IPS-18c (cell line): ENCODE measurements around the gene MAP3K4.
"Not testable (repeated sequence)": the region's sequence is repeated elsewhere in the genome, so short reads cannot be mapped to it uniquely, and the experiment has no call there.

Source experiments
- H3K4me3 ChIP-seq: 2 replicates; pipeline ENCODE4 v1.7.0; 2013; ENCODE audit warnings: low read depth, mild to moderate bottlenecking, low read length, moderate library complexity; ENCODE audit not compliant: insufficient read depth
- H3K9me3 ChIP-seq: one replicate; pipeline ENCODE4 v1.6.1; 2013; ENCODE audit warnings: mild to moderate bottlenecking, low read length, moderate library complexity; ENCODE audit not compliant: control insufficient read depth, insufficient read depth

Gene MAP3K4

GRCh38 chr6:160966493-160967229, 24.9 kb upstream of the MAP3K4 start:
- H3K9me3 ChIP-seq, result no peaks in the 10 kb centered on the region
- no peak overlapping the region for H3K4me3 ChIP-seq

DNA sequence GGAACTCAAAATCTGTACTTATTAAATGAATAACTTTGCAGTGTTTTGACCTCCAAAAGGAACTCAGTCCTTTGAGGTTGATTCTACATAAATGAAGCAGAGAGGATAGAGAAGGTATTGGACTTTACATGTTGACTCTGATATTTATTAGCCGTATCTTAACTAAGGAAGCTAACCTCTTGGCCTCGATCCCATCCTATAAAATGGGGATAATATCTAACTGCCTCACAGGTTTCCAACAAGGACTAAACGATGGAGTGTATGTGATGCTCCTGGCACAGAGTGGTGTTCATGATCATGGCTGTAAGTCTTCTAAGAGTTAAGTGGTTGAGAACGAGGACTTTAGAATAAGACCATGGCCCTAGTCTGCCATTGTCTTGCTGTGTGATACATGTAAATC, 24.2 kb upstream of the MAP3K4 start:
- Histone ChIP-seq H3K4me3 (no peak overlapping the region), H3K9me3 (no peaks in the 10 kb centered on the region)

- Histone ChIP-seq H3K9me3 (no peaks in the 10 kb centered on the region), H3K4me3 (no peak overlapping the region)
Observed at GRCh38 chr6:160967833-160968232, 23.7 kb upstream of the MAP3K4 start.

GRCh38 chr6:160971171-160971570, 20.4 kb upstream of the MAP3K4 start:
- Histone ChIP-seq H3K9me3 (no peaks in the 10 kb centered on the region), H3K4me3 (no peak overlapping the region)

DNA sequence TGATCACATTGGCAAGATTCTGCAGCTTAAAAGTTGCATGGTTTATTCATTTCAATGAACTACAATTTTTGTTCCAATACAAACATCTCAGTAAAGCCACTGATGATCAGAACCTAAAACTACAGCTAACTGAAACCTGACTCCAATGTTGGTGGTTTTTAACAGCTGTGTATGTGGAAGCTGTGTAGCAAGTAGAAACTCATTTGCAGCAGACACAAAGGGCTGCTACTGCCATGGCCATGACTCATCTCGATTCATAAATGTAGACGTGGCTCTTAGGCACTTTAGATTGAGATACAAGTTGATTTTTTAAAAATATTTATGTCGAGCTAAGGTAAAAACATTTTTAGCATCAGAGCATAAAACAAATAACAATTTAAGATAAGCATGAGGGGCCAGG, 19.5 kb upstream of the MAP3K4 start:
- no peak overlapping the region for H3K4me3 ChIP-seq

GRCh38 chr6:160972594-160972993, 19.0 kb upstream of the MAP3K4 start:
- H3K4me3 ChIP-seq, H3K9me3 ChIP-seq: not testable (repeated sequence)

More for the DNA sequence above, 19.5 kb upstream of the MAP3K4 start:
- H3K9me3 ChIP-seq, result no peaks in the 10 kb centered on the region

DNA sequence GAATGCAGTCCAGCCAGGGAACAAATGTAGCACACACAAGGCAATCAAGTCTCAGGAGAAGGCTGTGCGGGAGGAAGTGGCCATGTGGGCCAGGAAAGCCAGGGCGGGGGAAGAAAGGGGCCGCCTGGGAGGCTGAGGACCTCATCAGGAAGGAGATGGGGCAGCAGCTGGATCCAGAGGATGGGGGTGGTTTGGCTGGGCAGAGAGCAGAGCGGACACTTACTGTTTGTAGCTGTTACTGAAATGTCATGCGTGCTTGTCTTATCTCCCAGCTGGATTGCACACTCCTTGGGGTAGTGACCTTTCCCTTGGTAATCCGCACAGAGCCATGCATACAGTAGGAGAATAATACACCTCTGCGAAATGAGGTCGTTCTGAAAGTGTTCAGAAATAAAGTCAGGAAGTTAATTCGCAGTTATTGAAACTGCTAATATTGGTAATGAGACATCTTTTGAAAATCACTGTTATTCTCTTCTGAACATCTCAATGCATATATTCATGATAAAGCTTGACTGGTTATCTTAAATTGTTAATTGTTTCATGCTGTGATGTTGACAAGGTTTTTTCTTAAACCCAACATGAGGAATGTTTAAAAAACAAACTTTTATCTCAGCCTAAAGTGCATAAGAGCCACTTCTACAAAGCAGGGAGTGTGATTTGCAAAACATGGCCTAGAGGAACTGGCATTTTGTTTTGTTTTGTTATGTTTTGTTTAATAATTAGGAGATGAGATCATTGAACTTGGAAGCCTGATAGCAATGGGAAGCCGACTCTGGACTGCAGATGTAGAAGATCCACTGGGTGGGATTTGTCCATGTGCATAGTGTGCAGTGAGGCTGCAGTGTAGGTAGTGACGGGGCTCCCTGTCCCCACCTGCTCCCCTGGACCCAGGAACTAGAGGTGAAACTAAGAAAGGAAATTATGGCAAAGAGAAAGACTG, 18.0 kb upstream of the MAP3K4 start:
- Histone ChIP-seq H3K4me3 (no peak overlapping the region), H3K9me3 (no peaks in the 10 kb centered on the region)

DNA sequence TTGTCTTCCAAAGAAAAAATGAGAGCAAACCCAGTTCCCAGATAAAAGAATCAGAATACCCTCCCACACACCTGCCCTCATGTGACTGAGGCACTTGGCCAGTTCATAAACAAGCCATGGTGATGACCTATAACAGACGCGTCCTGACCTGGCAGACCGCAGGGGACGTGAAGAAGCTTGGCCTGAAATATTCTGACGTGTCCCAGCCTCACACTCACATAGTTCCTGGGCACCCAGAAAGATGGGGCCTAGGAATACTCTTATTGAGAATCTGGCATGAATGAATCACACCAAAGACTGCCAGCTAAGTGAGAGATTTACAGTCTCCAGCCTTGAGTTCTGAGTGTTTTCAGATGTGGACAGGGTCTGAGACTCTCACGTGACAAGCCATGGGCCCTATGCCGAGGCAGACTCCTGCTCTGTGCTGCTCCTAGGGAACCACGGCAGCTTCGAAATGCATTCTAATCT, 17.2 kb upstream of the MAP3K4 start:
- H3K9me3 ChIP-seq, result no peaks in the 10 kb centered on the region

DNA sequence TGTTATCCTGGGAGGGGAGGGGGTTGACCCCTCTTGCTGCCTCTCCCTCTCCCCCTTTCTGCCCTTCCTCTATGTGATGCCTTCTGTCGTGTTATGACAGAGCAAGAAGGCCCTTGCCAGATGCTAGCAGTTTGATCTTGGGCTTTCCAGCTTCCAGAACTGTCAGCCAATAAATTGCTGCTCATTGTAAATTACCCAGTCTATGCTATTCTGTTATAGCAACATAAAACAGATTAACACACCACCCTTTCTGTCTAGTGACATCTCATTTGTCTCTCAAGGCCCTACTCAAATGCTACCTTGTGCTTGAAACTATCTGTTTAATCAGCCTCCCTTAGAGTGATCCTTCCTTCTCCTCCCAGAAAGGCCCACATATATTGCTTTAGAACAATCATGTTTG, 16.4 kb upstream of the MAP3K4 start:
- Histone ChIP-seq H3K9me3 (no peaks in the 10 kb centered on the region), H3K4me3 (no peak overlapping the region)

More for the DNA sequence above, 17.2 kb upstream of the MAP3K4 start:
- no peak overlapping the region for H3K4me3 ChIP-seq

GRCh38 chr6:160975961-160976360, 15.6 kb upstream of the MAP3K4 start:
- H3K9me3 ChIP-seq, H3K4me3 ChIP-seq: not testable (repeated sequence)

- H3K4me3 ChIP-seq, result no peak overlapping the region
- H3K9me3 ChIP-seq, result peaks cover 6% of the 10 kb centered on the region
Observed at GRCh38 chr6:160978141-160978901, 13.2 kb upstream of the MAP3K4 start.

- peaks cover 8% of the 10 kb centered on the region for H3K9me3 ChIP-seq
- no peak overlapping the region for H3K4me3 ChIP-seq
Observed at GRCh38 chr6:160979061-160979708, 12.4 kb upstream of the MAP3K4 start.

DNA sequence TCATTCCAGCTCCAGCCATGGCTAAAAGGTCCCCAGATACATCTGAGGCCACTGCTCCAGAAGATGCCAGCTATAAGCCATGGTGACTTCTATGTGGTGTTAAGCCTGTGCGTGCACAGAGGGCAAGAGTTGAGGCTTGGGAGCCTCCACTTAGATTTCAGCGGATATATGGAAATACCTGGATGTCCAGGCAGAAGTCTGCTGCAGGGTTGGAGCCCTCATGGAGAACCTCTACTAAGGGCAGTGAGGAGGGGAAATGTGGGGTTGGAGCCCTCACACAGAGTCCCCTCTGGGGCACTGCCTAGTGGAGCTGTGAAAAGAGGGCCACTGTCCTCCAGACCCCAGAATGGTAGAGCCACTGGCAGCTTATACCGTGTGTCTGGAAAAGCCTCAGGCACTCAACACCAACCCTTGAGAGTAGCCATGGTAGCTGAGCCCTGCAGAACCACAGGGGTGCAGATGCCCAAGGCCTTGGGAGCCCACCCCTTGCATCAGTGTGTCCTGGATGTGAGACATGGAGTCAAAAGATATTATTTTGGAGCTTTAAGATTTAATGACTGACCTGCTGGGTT, 8.1 kb upstream of the MAP3K4 start:
- H3K9me3 ChIP-seq, result peaks cover 11% of the 10 kb centered on the region
- not testable (repeated sequence) for H3K4me3 ChIP-seq

DNA sequence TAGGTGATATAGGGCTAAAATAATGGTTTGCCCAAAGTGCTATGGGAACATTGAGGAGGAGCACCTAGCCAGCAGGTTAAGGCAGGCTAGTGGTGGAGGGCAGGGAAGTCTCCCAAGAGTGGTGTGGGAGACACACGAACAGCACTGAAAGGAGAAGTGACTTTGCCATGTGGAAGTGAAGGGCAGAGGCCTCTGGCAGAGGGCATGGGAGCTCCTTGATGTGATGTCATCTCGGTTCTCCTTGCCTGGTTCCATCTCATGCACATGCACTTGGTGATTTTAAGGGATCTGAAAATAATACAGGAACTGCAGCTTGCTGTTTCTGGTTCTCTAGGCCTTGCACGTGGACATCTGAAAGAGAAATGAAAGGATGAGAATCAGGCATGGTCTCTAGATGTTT, 4.7 kb upstream of the MAP3K4 start:
- H3K9me3 ChIP-seq, result peaks cover 11% of the 10 kb centered on the region
- no peak overlapping the region for H3K4me3 ChIP-seq

DNA sequence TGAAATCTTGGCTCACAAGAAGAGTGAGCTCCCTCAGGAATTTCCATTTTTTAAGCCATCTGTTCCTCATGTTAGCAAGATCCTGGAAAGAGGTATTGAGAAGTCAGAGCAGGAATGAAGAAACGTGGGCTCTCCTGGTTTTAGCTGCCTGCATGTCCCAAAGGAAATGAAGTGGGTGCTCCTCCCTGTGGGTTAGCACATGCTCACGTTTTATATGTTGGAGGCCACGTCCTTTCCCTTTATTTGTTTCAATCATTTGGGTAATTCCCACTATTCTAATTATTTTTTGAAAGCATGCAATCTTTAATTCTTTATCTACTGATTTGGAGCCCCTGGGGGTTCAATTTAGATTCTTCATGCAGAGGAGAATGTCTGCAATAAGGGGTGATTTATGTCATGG, 4.3 kb upstream of the MAP3K4 start:
- H3K9me3 ChIP-seq, result peaks cover 11% of the 10 kb centered on the region
- no peak overlapping the region for H3K4me3 ChIP-seq

GRCh38 chr6:160990847-160991405, 643 bp upstream of the MAP3K4 start:
- H3K9me3 ChIP-seq, result peaks cover 2% of the 10 kb centered on the region
- peak overlapping the region; percentile 57 for H3K4me3 ChIP-seq
